Parathyroid adenoma (tissue), 2 donors: ENCODE results near the gene GZMH.

Source experiments
- H2AFZ ChIP-seq: fragments of 300-600 bp; sonication (generic); one replicate; pipeline ENCODE4 v1.7.0; 2017; ENCODE audit warnings: antibody characterized with exemption, mild to moderate bottlenecking
- H3K27ac ChIP-seq: fragments of 300-600 bp; sonication (generic); one replicate; pipeline ENCODE4 v1.7.0; 2017
- H3K27me3 ChIP-seq: fragments of 300-600 bp; sonication (generic); one replicate; pipeline ENCODE4 v1.7.0; 2017; ENCODE audit warnings: low read length; ENCODE audit not compliant: control insufficient read depth, insufficient read depth
- H3K36me3 ChIP-seq: fragments of 300-600 bp; sonication (generic); one replicate; pipeline ENCODE4 v1.7.0; 2017; ENCODE audit warnings: low read length; ENCODE audit not compliant: control insufficient read depth, insufficient read depth
- H3K4me1 ChIP-seq: fragments of 300-600 bp; sonication (generic); one replicate; pipeline ENCODE4 v1.7.0; 2017; ENCODE audit warnings: control low read depth
- H3K4me2 ChIP-seq: fragments of 300-600 bp; sonication (generic); one replicate; pipeline ENCODE4 v1.7.0; 2017; ENCODE audit warnings: low read length
- H3K4me3 ChIP-seq: fragments of 300-600 bp; sonication (generic); one replicate; pipeline ENCODE4 v1.7.0; 2017; ENCODE audit warnings: low read depth, low read length
- H3K79me2 ChIP-seq: fragments of 300-600 bp; sonication (generic); one replicate; pipeline ENCODE4 v1.7.0; 2017; ENCODE audit warnings: control low read depth
- H3K9ac ChIP-seq: fragments of 300-600 bp; sonication (generic); one replicate; pipeline ENCODE4 v1.7.0; 2017; ENCODE audit warnings: mild to moderate bottlenecking
- H3K9me3 ChIP-seq: fragments of 300-600 bp; sonication (generic); one replicate; pipeline ENCODE4 v1.7.0; 2017; ENCODE audit warnings: low read length; ENCODE audit not compliant: control insufficient read depth
- TF ChIP-seq, protein P1 (sequence below): fragments of 300-600 bp; sonication (generic); IDR thresholded peaks from one replicate; pipeline ENCODE4 v1.7.0; 2017; ENCODE audit warnings: antibody characterized with exemption, mild to moderate bottlenecking
- donor health status: primary hyperparathyroidism.

Gene GZMH

GRCh38 chr14:24630087-24630871, 20.8 kb upstream of the GZMH start:
- no peak overlapping the region for H3K27ac ChIP-seq
- no peak overlapping the region for H3K4me3 ChIP-seq
- no peak overlapping the region for H3K9ac ChIP-seq
- TF ChIP-seq, protein P1, sequence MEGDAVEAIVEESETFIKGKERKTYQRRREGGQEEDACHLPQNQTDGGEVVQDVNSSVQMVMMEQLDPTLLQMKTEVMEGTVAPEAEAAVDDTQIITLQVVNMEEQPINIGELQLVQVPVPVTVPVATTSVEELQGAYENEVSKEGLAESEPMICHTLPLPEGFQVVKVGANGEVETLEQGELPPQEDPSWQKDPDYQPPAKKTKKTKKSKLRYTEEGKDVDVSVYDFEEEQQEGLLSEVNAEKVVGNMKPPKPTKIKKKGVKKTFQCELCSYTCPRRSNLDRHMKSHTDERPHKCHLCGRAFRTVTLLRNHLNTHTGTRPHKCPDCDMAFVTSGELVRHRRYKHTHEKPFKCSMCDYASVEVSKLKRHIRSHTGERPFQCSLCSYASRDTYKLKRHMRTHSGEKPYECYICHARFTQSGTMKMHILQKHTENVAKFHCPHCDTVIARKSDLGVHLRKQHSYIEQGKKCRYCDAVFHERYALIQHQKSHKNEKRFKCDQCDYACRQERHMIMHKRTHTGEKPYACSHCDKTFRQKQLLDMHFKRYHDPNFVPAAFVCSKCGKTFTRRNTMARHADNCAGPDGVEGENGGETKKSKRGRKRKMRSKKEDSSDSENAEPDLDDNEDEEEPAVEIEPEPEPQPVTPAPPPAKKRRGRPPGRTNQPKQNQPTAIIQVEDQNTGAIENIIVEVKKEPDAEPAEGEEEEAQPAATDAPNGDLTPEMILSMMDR: no peak
- H3K4me1 ChIP-seq: no peaks in the 10 kb centered on the region
- H3K79me2 ChIP-seq: no peaks in the 10 kb centered on the region
- no peak overlapping the region for H3K4me2 ChIP-seq
- H2AFZ ChIP-seq: no peak overlapping the region
- no peaks in the 10 kb centered on the region for H3K36me3 ChIP-seq
- no peaks in the 10 kb centered on the region for H3K27me3 ChIP-seq
- no peaks in the 10 kb centered on the region for H3K9me3 ChIP-seq

GRCh38 chr14:24629521-24629920, 20.0 kb upstream of the GZMH start:
- H3K4me3 ChIP-seq: no peak overlapping the region
- H3K36me3 ChIP-seq: no peaks in the 10 kb centered on the region
- TF ChIP-seq, protein P1: no peak
- no peak overlapping the region for H3K4me2 ChIP-seq
- no peaks in the 10 kb centered on the region for H3K9me3 ChIP-seq
- no peak overlapping the region for H3K9ac ChIP-seq
- no peaks in the 10 kb centered on the region for H3K79me2 ChIP-seq
- no peaks in the 10 kb centered on the region for H3K4me1 ChIP-seq
- no peaks in the 10 kb centered on the region for H3K27me3 ChIP-seq
- H2AFZ ChIP-seq: no peak overlapping the region
- H3K27ac ChIP-seq: no peak overlapping the region

DNA sequence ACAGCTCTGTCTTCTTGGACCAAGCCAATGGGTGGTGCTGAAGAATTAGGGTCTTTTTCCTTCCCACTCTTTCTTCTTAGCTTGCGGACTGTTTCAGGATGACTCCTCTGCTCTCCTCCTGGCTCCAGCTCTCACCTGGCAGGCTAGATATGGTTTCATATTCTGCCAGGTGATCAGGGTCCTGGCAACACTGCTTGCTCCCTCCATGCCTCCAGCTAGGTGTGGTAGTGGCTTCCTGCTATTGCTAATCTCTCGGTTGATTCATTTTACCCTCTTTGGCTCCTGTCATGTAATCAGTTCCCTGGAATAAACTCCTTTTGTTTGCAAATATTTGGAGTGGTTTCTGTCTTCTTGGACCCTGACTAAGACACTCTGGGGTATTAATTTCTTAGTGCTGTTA, 4.3 kb upstream of the GZMH start:
- Histone ChIP-seq H3K4me1 (no peaks in the 10 kb centered on the region), H3K4me2 (no peak overlapping the region), H3K27ac (no peak overlapping the region), H3K9ac (no peak overlapping the region), H3K9me3 (no peaks in the 10 kb centered on the region), H3K4me3 (no peak overlapping the region), H3K79me2 (no peaks in the 10 kb centered on the region), H2AFZ (no peak overlapping the region), H3K36me3 (no peaks in the 10 kb centered on the region), H3K27me3 (no peaks in the 10 kb centered on the region)
- TF ChIP-seq, protein P1: no peak

DNA sequence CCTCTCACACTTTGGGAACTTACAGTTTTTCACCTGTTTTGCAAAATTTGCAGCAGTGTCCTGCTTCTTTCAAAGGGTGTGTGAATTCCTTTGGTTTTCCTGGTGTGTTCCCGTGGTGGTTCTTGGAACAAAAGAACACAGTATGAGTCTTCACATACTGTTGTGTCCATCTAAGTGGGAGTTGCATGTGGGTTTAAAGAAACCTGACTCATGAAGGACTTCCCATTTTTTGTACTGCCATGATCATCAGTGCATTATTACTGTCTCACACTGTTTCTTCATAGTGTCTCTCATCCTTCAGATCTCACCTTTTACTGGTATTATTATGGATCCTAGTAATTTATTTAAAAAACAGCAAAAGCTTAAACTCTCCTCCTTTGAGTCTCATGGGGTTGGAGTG, 3.8 kb upstream of the GZMH start:
- Histone ChIP-seq H2AFZ (no peak overlapping the region), H3K9me3 (no peaks in the 10 kb centered on the region), H3K27me3 (no peaks in the 10 kb centered on the region), H3K79me2 (no peaks in the 10 kb centered on the region), H3K4me2 (no peak overlapping the region), H3K9ac (no peak overlapping the region), H3K4me1 (no peaks in the 10 kb centered on the region), H3K36me3 (no peaks in the 10 kb centered on the region), H3K4me3 (no peak overlapping the region), H3K27ac (no peak overlapping the region)
- TF ChIP-seq, protein P1: no peak

- H3K4me3 ChIP-seq: no peak overlapping the region
- no peak overlapping the region for H3K9ac ChIP-seq
- no peaks in the 10 kb centered on the region for H3K36me3 ChIP-seq
- H3K9me3 ChIP-seq: no peaks in the 10 kb centered on the region
- TF ChIP-seq, protein P1: no peak
- H3K27me3 ChIP-seq: no peaks in the 10 kb centered on the region
- H3K27ac ChIP-seq: no peak overlapping the region
- H3K79me2 ChIP-seq: no peaks in the 10 kb centered on the region
- no peak overlapping the region for H3K4me2 ChIP-seq
- no peaks in the 10 kb centered on the region for H3K4me1 ChIP-seq
- no peak overlapping the region for H2AFZ ChIP-seq
These were observed 2.7 kb upstream of the GZMH start for GRCh38 chr14:24612196-24612595.
